Liver (tissue), 9 donors: ENCODE data around the gene FBXO8. TPM values are rescaled to one million over a fixed set of nuclear protein-coding genes. Genes with fewer than 3 reads are reported as not detected.

Experiments
- DNase-seq: peaks from one replicate; pipeline ENCODE4 v3.0.0-alpha.2; 2017; ENCODE audit warnings: low spot score
- H3K27ac ChIP-seq, 2 donors: one replicate each; pipeline ENCODE4 v1.7.0; 2013; ENCODE audit warnings: inconsistent platforms in 2 of 2, low read length in 2 of 2, control low read depth in 1 of 2, low read depth in 1 of 2, mild to moderate bottlenecking in 1 of 2
- H3K27me3 ChIP-seq, 4 donors: one replicate each; pipeline versions ENCODE4 v1.6.1 to v1.7.0; 2013; ENCODE audit warnings: low read length in 3 of 4, inconsistent platforms in 1 of 4, mild to moderate bottlenecking in 1 of 4, moderate library complexity in 1 of 4; ENCODE audit not compliant: control insufficient read depth in 4 of 4, insufficient read depth in 4 of 4
- H3K36me3 ChIP-seq, 4 donors: one replicate each; pipeline versions ENCODE4 v1.6.1 to v1.7.0; 2013; ENCODE audit warnings: low read length in 3 of 4, mild to moderate bottlenecking in 3 of 4, low read depth in 1 of 4, moderate library complexity in 1 of 4; ENCODE audit not compliant: control insufficient read depth in 4 of 4, insufficient read depth in 3 of 4
- H3K4me1 ChIP-seq, 4 donors: one replicate each; pipeline versions ENCODE4 v1.6.1 to v1.7.0; 2013; ENCODE audit warnings: low read length in 3 of 4, mild to moderate bottlenecking in 3 of 4, moderate library complexity in 1 of 4; ENCODE audit not compliant: control insufficient read depth in 4 of 4, insufficient read depth in 4 of 4
- H3K4me3 ChIP-seq, 3 donors: one replicate each; pipeline versions ENCODE4 v1.6.1 to v1.7.0; 2013; ENCODE audit warnings: low read length in 3 of 3, control low read depth in 1 of 3, low read depth in 1 of 3, mild to moderate bottlenecking in 1 of 3
- H3K9ac ChIP-seq, 2 donors: one replicate each; pipeline ENCODE4 v1.7.0; 2013; ENCODE audit warnings: low read length in 2 of 2, mild to moderate bottlenecking in 2 of 2, moderate library complexity in 2 of 2, control low read depth in 1 of 2, low read depth in 1 of 2
- H3K9me3 ChIP-seq, 4 donors: one replicate each; pipeline versions ENCODE4 v1.6.1 to v1.7.0; 2013; ENCODE audit warnings: low read length in 3 of 4; ENCODE audit not compliant: control insufficient read depth in 4 of 4
- ATF3 ChIP-seq: IDR thresholded peaks from 2 replicates; pipeline ENCODE4 v1.6.1; 2016; ENCODE audit warnings: antibody characterized with exemption
- CTCF ChIP-seq: fragments of 150-350 bp; IDR thresholded peaks from 2 replicates; pipeline ENCODE4 v1.5.1; 2017; ENCODE audit warnings: improper control_type of control experiment, low read depth, low read length; ENCODE audit not compliant: missing input control
- EGR1 ChIP-seq, 2 donors: IDR thresholded peaks; 2 replicates each; pipeline ENCODE4 v1.6.1; 2016 to 2018; ENCODE audit warnings: antibody characterized with exemption in 2 of 2, low read depth in 2 of 2
- FOXA1 ChIP-seq: IDR thresholded peaks from 2 replicates; pipeline ENCODE4 v1.6.1; 2016; ENCODE audit warnings: antibody characterized with exemption
- FOXA2 ChIP-seq: IDR thresholded peaks from 2 replicates; pipeline ENCODE4 v1.6.1; 2016; ENCODE audit warnings: antibody characterized with exemption
- GABPA ChIP-seq, 2 donors: IDR thresholded peaks in 1 of 2; conservative IDR thresholded peaks in 1 of 2; 2 replicates each; pipeline ENCODE4 v1.6.1; 2016; ENCODE audit warnings: antibody characterized with exemption in 2 of 2, mild to moderate bottlenecking in 1 of 2, moderate library complexity in 1 of 2
- HNF4A ChIP-seq, 2 donors: conservative IDR thresholded peaks; 2 replicates each; pipeline ENCODE4 v1.6.1; 2016; ENCODE audit warnings: antibody characterized with exemption in 2 of 2, mild to moderate bottlenecking in 2 of 2
- HNF4G ChIP-seq: IDR thresholded peaks from 2 replicates; pipeline ENCODE4 v1.6.1; 2016; ENCODE audit warnings: antibody characterized with exemption
- JUND ChIP-seq, 2 donors: IDR thresholded peaks; 2 replicates each; pipeline ENCODE4 v1.6.1; 2016; ENCODE audit warnings: antibody characterized with exemption in 2 of 2
- MAX ChIP-seq: IDR thresholded peaks from 2 replicates; pipeline ENCODE4 v1.6.1; 2016; ENCODE audit warnings: antibody characterized with exemption
- NR2F2 ChIP-seq: IDR thresholded peaks from 2 replicates; pipeline ENCODE4 v1.6.1; 2016; ENCODE audit warnings: antibody characterized with exemption
- RAD21 ChIP-seq, 2 donors: IDR thresholded peaks; 2 replicates each; pipeline ENCODE4 v1.6.1; 2016; ENCODE audit warnings: antibody characterized with exemption in 2 of 2, mild to moderate bottlenecking in 2 of 2
- REST ChIP-seq: IDR thresholded peaks from 2 replicates; pipeline ENCODE4 v1.6.1; 2016; ENCODE audit warnings: antibody characterized with exemption, mild to moderate bottlenecking
- RXRA ChIP-seq, 2 donors: IDR thresholded peaks; 2 replicates each; pipeline ENCODE4 v1.6.1; 2017 to 2018; ENCODE audit warnings: antibody characterized with exemption in 2 of 2, mild to moderate bottlenecking in 1 of 2
- SP1 ChIP-seq: IDR thresholded peaks from 2 replicates; pipeline ENCODE4 v1.6.1; 2018; ENCODE audit warnings: antibody characterized with exemption, mild to moderate bottlenecking
- TAF1 ChIP-seq: conservative IDR thresholded peaks from 2 replicates; pipeline ENCODE4 v1.6.1; 2016; ENCODE audit warnings: antibody characterized with exemption, mild to moderate bottlenecking
- YY1 ChIP-seq: IDR thresholded peaks from 2 replicates; pipeline ENCODE4 v1.6.1; 2016; ENCODE audit warnings: antibody characterized with exemption, mild to moderate bottlenecking
- ZBTB33 ChIP-seq: IDR thresholded peaks from 2 replicates; pipeline ENCODE4 v1.6.1; 2016; ENCODE audit warnings: antibody characterized with exemption
- WGBS: extraction: QIAGEN DNeasy Blood & Tissue Kit; methylation state at CpG from one replicate; pipeline ENCODE4 v1.1.7; 2013; 5-methylcytosine and 5-hydroxymethylcytosine counted together
- polyA plus RNA-seq, 2 donors: library from polyadenylated mRNA; stranded (reverse) in 1 of 2; unstranded in 1 of 2; fragments of 200-250 nt in 1 of 2; fragments of >200 nt in 1 of 2; fragmentation: Nextera tagmentation in 1 of 2; extraction: Ambion mirVana in 1 of 2; gene quantifications; one replicate each; pipeline versions ENCODE4 v1.2.1 to v1.2.3, GENCODE V29; 2013 to 2015
- total RNA-seq, 2 donors: library from RNA; depleted of rRNA; stranded (reverse); fragments of >200 nt; gene quantifications; one replicate each; pipeline ENCODE4 v1.2.3, GENCODE V29; 2014
- donor health status: healthy.
- donor health status: healthy.
- donor health status: healthy.
- donor health status: healthy.
- donor health status: healthy.

Gene FBXO8
- total and polyA plus RNA-seq, 4 donors: 15.0 to 56.1 (median 35.1) TPM

GRCh38 chr4:174255786-174256185 is 27.7 kb downstream of the FBXO8 start:
- DNase-seq: no peak
- H3K9ac ChIP-seq: no peak overlapping the region
- no peaks in the 10 kb centered on the region for H3K27me3 ChIP-seq

DNA sequence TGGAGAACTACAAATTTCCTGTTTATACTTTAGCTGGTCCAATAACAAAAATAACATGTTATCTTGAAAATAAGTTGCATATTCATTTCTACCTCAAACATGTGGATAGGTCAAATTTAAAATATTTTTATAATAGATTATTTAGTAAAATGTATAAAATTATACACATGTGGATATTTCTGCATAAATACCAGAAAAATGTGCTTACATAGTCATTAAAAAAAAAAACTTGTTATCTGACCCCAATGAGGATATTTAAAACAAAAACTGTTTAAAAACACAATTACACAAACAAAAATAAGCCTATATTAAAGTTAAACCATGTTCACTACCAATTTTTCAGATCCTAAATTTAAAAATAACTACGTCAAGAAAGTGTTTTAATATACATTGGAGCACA is 28.1 kb downstream of the FBXO8 start:
- no peak for DNase-seq
- no peak overlapping the region for H3K27ac ChIP-seq

More at GRCh38 chr4:174255786-174256185, 27.7 kb downstream of the FBXO8 start:
- Histone ChIP-seq H3K4me3 (no peak overlapping the region), H3K36me3 (peaks cover 0 to 5% (median 0%) of the 10 kb centered on the region in 4 donors), H3K9me3 (no peaks in the 10 kb centered on the region), H3K4me1 (peaks cover 0 to 9% (median 5%) of the 10 kb centered on the region in 4 donors), H3K27ac (no peak overlapping the region)
- TF ChIP-seq JUND (IDR thresholded peaks at IDR 0.05): no peak
- WGBS: 87% methylated on average over 5 of the region's 5 CpGs

More for the DNA sequence above, 28.1 kb downstream of the FBXO8 start:
- Histone ChIP-seq H3K4me1 (peaks cover 0 to 5% (median 2%) of the 10 kb centered on the region in 4 donors), H3K27me3 (no peaks in the 10 kb centered on the region), H3K9me3 (no peaks in the 10 kb centered on the region), H3K36me3 (peaks cover 0 to 5% (median 0%) of the 10 kb centered on the region in 4 donors), H3K4me3 (no peak overlapping the region), H3K9ac (no peak overlapping the region)
- 89% methylated on average over 1 of the region's 1 CpG for WGBS
- TF ChIP-seq YY1: no peak
- TF ChIP-seq CTCF: no peak
- no peak for TF ChIP-seq RAD21 (IDR thresholded peaks at IDR 0.05)
- TF ChIP-seq MAX: no peak
- no peak for TF ChIP-seq HNF4G
- no peak for TF ChIP-seq FOXA2
- no peak for TF ChIP-seq REST
- TF ChIP-seq NR2F2: no peak
- no peak for TF ChIP-seq FOXA1
- no peak for TF ChIP-seq EGR1 (IDR thresholded peaks at IDR 0.05; ENCODE audit: low read depth in 2 of 2)
- no peak for TF ChIP-seq SP1
- TF ChIP-seq ZBTB33: no peak
- no peak for TF ChIP-seq ATF3
- TF ChIP-seq JUND (IDR thresholded peaks at IDR 0.05): no peak
- TF ChIP-seq TAF1: no peak
- TF ChIP-seq GABPA (IDR thresholded peaks at IDR 0.05 in 1 of 2, conservative IDR thresholded peaks at IDR 0.05 in 1 of 2): no peak
- no peak for TF ChIP-seq RXRA (IDR thresholded peaks at IDR 0.05)
- no peak for TF ChIP-seq HNF4A (conservative IDR thresholded peaks at IDR 0.05)
